Sigmoid colon (tissue), 7 donors: ENCODE measurements around the gene C5AR1. TPM values are rescaled to one million over a fixed set of nuclear protein-coding genes. Genes with fewer than 3 reads are reported as not detected.

Experiments
- DNase-seq: peaks from one replicate; pipeline ENCODE4 v3.0.0-alpha.2; 2019
- H3K27ac ChIP-seq, 4 donors: fragments of 200-600 bp; sonication (generic); one replicate each; pipeline ENCODE4 v1.5.1; 2016 to 2019; ENCODE audit warnings: mild to moderate bottlenecking in 1 of 4
- H3K27me3 ChIP-seq, 3 donors: fragments of 200-600 bp; sonication (generic); one replicate each; pipeline ENCODE4 v1.5.1; 2019; ENCODE audit warnings: mild to moderate bottlenecking in 1 of 3
- H3K36me3 ChIP-seq, 4 donors: fragments of 200-600 bp; sonication (generic); one replicate each; pipeline ENCODE4 v1.5.1; 2016 to 2019
- H3K4me1 ChIP-seq, 4 donors: fragments of 200-600 bp; sonication (generic); one replicate each; pipeline ENCODE4 v1.5.1; 2017 to 2019
- H3K4me3 ChIP-seq, 4 donors: fragments of 200-600 bp; sonication (generic); one replicate each; pipeline ENCODE4 v1.5.1; 2017 to 2019; ENCODE audit warnings: mild to moderate bottlenecking in 2 of 4, moderate library complexity in 1 of 4
- H3K9me3 ChIP-seq, 4 donors: fragments of 200-600 bp in 3 of 4; sonication (generic) in 3 of 4; one replicate each; pipeline versions ENCODE4 v1.5.1 to v1.6.1; 2013 to 2019
- EP300 ChIP-seq, 4 donors: sonication (generic); formaldehyde crosslinking; IDR thresholded peaks; one replicate each; pipeline ENCODE4 v1.6.1; 2017; ENCODE audit warnings: antibody characterized with exemption in 4 of 4
- POLR2A ChIP-seq, 2 donors: fragments of 450-650 bp; IDR thresholded peaks; one replicate each; pipeline ENCODE4 v1.6.1; 2016; ENCODE audit warnings: antibody characterized with exemption in 2 of 2, mild to moderate bottlenecking in 2 of 2, moderate library complexity in 2 of 2
- POLR2AphosphoS5 ChIP-seq, 4 donors: sonication (generic); formaldehyde crosslinking; IDR thresholded peaks; one replicate each; pipeline ENCODE4 v1.6.1; 2017; ENCODE audit warnings: antibody characterized with exemption in 4 of 4
- WGBS, 2 donors: extraction: QIAGEN DNeasy Blood & Tissue Kit; methylation state at CpG; one replicate each; pipeline ENCODE4 v1.1.7; 2013; 5-methylcytosine and 5-hydroxymethylcytosine counted together
- intact Hi-C: fragments of 100-400 bp; cut with DNase I; formaldehyde crosslinking; loops from one replicate; pipeline ENCODE4 v1.15.1; 2023
- polyA plus RNA-seq, 3 donors: library from polyadenylated mRNA; stranded (reverse); fragments of 200-250 nt; gene quantifications; one replicate each; pipeline ENCODE4 v1.2.3, GENCODE V29; 2013
- total RNA-seq, 4 donors: library from RNA; depleted of rRNA; stranded (reverse); fragments of >200 nt; gene quantifications; one replicate each; pipeline ENCODE4 v1.1.0, GENCODE V29; 2016
- TF ChIP-seq, protein P1 (sequence below), 4 experiments: fragments of 450-650 bp in 3 of 4; fragments of 200-600 bp in 1 of 4; IDR thresholded peaks; one replicate each; pipeline ENCODE4 v1.5.1; 2016 to 2019; ENCODE audit warnings: antibody characterized with exemption in 4 of 4, mild to moderate bottlenecking in 3 of 4, moderate library complexity in 2 of 4
- donor health status: healthy with polysubstance abuse.
- donor health status: Bipolar disorder and iron deficiency.
- donor health status: healthy.

C5AR1 gene
- total and polyA plus RNA-seq, 7 donors: 5.4 to 19.4 (median 7.8) TPM

DNA sequence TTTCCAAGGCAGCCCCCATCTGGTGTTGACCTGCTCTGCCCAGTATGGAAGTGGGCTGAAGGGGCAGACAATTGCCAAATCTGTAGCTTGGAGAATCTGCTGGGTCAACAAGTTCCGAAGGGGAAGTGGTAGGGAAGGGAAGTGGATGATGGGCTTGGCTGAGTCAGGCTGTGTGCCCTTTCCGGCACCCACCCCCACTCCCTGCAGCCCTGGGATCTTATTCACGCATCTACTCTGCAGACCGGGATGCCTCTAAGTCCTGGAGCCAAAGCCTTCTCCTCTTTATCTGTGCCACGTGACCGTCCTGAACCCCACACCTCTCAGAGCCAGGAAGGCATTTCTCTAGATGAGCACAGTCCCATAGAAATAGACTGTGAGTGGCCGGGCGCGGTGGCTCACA is 14.8 kb downstream of the C5AR1 start:
- Histone ChIP-seq H3K4me3 (no peak overlapping the region), H3K36me3 (no peaks in the 10 kb centered on the region), H3K4me1 (no peaks in the 10 kb centered on the region), H3K27me3 (peaks cover 0 to 15% (median 9%) of the 10 kb centered on the region in 3 donors), H3K27ac (peak overlapping the region; percentile 26 to 57 (median 33)), H3K9me3 (no peaks in the 10 kb centered on the region)
- peak; percentile 74 for DNase-seq
- TF ChIP-seq POLR2AphosphoS5 (IDR thresholded peaks at IDR 0.05) (peak in 3 of 4 donors; percentile 43 to 59 (median 58)), EP300 (IDR thresholded peaks at IDR 0.05) (peak in 1 of 4 donors; percentile 19), POLR2A (IDR thresholded peaks at IDR 0.05) (no peak)
- TF ChIP-seq, protein P1, sequence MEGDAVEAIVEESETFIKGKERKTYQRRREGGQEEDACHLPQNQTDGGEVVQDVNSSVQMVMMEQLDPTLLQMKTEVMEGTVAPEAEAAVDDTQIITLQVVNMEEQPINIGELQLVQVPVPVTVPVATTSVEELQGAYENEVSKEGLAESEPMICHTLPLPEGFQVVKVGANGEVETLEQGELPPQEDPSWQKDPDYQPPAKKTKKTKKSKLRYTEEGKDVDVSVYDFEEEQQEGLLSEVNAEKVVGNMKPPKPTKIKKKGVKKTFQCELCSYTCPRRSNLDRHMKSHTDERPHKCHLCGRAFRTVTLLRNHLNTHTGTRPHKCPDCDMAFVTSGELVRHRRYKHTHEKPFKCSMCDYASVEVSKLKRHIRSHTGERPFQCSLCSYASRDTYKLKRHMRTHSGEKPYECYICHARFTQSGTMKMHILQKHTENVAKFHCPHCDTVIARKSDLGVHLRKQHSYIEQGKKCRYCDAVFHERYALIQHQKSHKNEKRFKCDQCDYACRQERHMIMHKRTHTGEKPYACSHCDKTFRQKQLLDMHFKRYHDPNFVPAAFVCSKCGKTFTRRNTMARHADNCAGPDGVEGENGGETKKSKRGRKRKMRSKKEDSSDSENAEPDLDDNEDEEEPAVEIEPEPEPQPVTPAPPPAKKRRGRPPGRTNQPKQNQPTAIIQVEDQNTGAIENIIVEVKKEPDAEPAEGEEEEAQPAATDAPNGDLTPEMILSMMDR (IDR thresholded peaks at IDR 0.05): no peak
- WGBS, 2 donors: 50 to 62% methylated on average over 9 of the region's 9 CpGs
- intact Hi-C loops: no loop called here

DNA sequence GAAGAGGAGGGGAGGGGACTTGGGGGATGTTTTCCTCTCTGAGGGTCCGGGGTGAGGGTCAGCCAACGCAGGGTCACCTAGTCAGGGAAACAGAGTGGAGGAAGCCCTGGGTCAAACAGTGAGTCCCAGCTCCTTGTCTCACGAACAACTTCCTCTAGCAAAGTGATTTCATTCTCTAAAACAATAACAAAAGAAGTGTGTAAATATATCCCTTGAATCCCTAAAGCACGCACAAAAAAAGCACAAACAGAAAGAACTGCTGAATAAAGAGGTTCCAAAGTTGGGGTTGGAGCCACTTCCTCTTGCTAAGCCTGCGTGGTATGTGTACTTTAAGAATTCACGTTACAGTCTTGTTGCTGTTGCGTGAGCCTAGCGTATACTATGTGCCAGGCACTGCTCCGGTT is 20.8 kb downstream of the C5AR1 start:
- no peak overlapping the region for H3K4me3 ChIP-seq
- WGBS, 2 donors: 35% methylated on average over 9 of the region's 9 CpGs
- intact Hi-C loops: no loop called here

DNA sequence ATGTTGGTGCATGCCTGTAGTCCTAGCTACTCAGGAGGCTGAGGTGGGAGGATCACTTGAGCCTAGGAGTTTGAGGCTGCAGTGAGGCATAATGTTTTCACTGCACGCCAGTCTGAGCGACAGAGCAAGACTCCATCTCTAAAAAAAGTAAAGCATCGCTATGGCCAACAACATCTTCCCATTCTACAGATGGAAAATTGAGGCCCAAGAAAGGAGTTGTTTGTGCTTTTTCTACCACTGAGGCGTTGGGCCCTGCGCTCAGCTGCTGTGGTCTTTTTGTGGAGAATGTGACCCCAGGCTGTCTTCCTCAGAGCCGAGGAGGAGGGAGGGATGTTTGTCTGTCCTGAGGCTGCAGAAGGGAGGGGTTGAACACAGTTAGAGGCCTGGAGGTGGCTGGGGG is 21.8 kb downstream of the C5AR1 start:
- no peak for TF ChIP-seq POLR2A (IDR thresholded peaks at IDR 0.05)
- intact Hi-C loops: no loop called here
- 83 to 88% methylated on average over 6 of the region's 6 CpGs for WGBS, 2 donors
- Histone ChIP-seq H3K27me3 (peaks cover 0 to 8% (median 0%) of the 10 kb centered on the region in 3 donors), H3K4me3 (no peak overlapping the region), H3K9me3 (no peaks in the 10 kb centered on the region), H3K27ac (peak overlapping the region in 3 of 4 donors; percentile 15 to 57 (median 38)), H3K4me1 (no peaks in the 10 kb centered on the region), H3K36me3 (no peaks in the 10 kb centered on the region)
- no peak for DNase-seq

More for the DNA sequence above, 20.8 kb downstream of the C5AR1 start:
- no peaks in the 10 kb centered on the region for H3K9me3 ChIP-seq
- H3K36me3 ChIP-seq: no peaks in the 10 kb centered on the region
- peaks cover 0 to 8% (median 0%) of the 10 kb centered on the region in 3 donors for H3K27me3 ChIP-seq
- peak overlapping the region; percentile 29 to 58 (median 53) for H3K27ac ChIP-seq
- TF ChIP-seq, protein P1 (IDR thresholded peaks at IDR 0.05): no peak
- peak in 2 of 4 donors; percentile 71 to 75 for TF ChIP-seq EP300 (IDR thresholded peaks at IDR 0.05)
- peak in 3 of 4 donors; percentile 17 to 50 (median 45) for TF ChIP-seq POLR2AphosphoS5 (IDR thresholded peaks at IDR 0.05)
- TF ChIP-seq POLR2A (IDR thresholded peaks at IDR 0.05): no peak
- no peaks in the 10 kb centered on the region for H3K4me1 ChIP-seq
- DNase-seq: no peak

DNA sequence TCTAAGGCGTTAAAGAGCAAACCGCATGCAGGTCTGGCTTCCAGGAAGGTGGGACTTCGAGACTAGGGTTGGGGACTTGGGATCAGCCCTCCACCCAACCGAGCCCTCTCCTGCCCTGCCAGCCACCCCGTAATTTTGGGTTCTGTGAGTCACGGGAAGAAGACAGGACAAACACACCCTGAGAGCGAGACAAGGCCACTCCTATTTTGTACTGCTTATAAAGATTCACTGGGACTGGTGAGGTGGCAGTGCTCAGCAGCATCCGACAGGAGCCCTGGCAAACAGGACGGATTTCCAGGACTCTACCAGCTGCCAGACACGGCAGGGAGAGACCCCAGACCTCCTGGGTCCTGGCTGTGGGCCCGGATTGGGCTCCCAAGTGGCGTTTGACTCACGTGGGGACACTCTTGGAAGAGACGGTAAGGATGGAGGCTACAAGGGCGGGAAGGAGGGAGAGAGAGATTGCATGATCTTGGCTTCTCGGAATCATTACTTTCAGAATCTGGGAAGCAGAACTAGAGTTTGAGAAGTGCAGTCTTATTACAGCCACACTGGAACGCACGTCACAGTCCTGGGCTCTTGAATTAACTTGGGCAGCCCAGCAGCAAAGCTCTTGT is 22.4 kb downstream of the C5AR1 start, which contains the start of gene C5AR2:
Gene C5AR2 (plus strand): TSS at position 245 of the 617 bp plus-strand sequence. CDS start 8,625 bp downstream, outside the sequence.
- intact Hi-C loops: no loop called here
- H3K27ac ChIP-seq: peak within 1 kb of the TSS in 3 of 4 donors; percentile 15 to 58 (median 57)

More for the DNA sequence above, 22.4 kb downstream of the C5AR1 start, which contains the start of gene C5AR2:
- no peak for DNase-seq
- Histone ChIP-seq H3K36me3 (no peaks in the 10 kb centered on the region), H3K9me3 (no peaks in the 10 kb centered on the region), H3K4me1 (no peaks in the 10 kb centered on the region), H3K27me3 (peaks cover 0 to 8% (median 0%) of the 10 kb centered on the region in 3 donors), H3K4me3 (no peak within 1 kb of the TSS)
- WGBS, 2 donors: 36 to 65% methylated on average over 18 of the region's 18 CpGs
- peak in 2 of 4 donors; percentile 43 to 49 for TF ChIP-seq POLR2AphosphoS5 (IDR thresholded peaks at IDR 0.05)
- TF ChIP-seq, protein P1 (IDR thresholded peaks at IDR 0.05): no peak
